ENCODE results near the gene IBSP. TPM values are rescaled to one million over a fixed set of nuclear protein-coding genes. Genes with fewer than 3 reads are reported as not detected.

The IBSP gene
- total RNA-seq, 4 donors from 2014 or later: not detected

DNA sequence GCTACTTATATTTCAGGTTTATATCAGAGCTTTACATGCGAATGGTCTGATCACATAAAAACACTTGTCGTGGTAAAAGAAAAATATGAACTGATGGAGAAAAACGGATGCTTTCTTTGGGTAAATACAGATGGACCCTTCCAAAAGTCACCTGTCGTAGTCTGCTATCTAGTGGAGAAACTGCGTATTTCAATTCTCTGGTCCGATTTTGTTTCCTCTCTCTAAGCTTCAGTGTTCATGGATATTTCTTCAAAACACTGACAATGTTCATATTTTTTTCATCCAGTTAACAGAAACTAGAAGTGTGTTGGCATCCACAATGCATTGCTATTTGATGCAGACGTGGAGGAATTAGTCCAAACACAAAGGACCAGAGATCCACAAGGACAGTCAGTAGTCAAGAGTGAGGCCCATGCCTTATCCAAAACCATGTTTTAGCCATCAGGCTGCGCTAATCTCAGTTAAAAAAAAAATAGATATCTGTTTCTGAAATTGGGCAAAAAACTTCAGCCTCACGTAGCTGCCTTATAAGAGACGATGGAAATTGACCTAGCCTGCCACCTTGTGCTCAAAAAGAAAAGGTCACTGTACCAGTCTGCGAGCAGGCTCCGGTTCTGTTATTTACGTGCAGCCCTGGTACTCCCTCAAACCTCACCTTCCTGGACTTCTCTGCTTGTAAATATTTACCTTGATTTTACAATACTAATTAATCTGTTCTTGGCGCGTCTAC, 49.4 kb downstream of the IBSP start:
- Histone ChIP-seq H3K36me3 (no peaks in the 10 kb centered on the region), H3K27ac (replicated peaks in 1 of 4) (peak overlapping the region in 2 of 4 donors; percentile 15 to 42), H3K4me3 (peak overlapping the region; percentile 27 to 44 (median 33)), H3K27me3 (no peaks in the 10 kb centered on the region), H3K9me3 (no peaks in the 10 kb centered on the region), H3K4me1 (peaks cover 1 to 13% (median 10%) of the 10 kb centered on the region in 4 donors)
- intact Hi-C loops (cut with DNase I): loop anchor here (5.0 to 10.0 kb wide), 3 partner anchors 384 to 911 kb away; partner anchors contain the start of gene AFF1
- DNase-seq (ENCODE audit: extremely low spot score): no peak
- TF ChIP-seq POLR2AphosphoS5 (IDR thresholded peaks at IDR 0.05): no peak
- peak; percentile 60 to 67 (median 63) for TF ChIP-seq CTCF (IDR thresholded peaks at IDR 0.05)
- TF ChIP-seq POLR2A (IDR thresholded peaks at IDR 0.05; ENCODE audit: low read depth): no peak
- 24% methylated on average over 15 of the region's 15 CpGs for WGBS

GRCh38 chr4:87849612-87850011, 50.3 kb downstream of the IBSP start:
- H3K4me1 ChIP-seq: peaks cover 0 to 13% (median 9%) of the 10 kb centered on the region in 4 donors
- TF ChIP-seq EP300 (IDR thresholded peaks at IDR 0.05) (no peak), CTCF (IDR thresholded peaks at IDR 0.05) (no peak), POLR2AphosphoS5 (IDR thresholded peaks at IDR 0.05) (no peak)
- H3K9me3 ChIP-seq: no peaks in the 10 kb centered on the region
- intact Hi-C loops (cut with DNase I): loop anchor here (5.0 to 10.0 kb wide), 3 partner anchors 385 to 912 kb away; partner anchors contain the start of gene AFF1
- WGBS: 65% methylated on average over 4 of the region's 4 CpGs
- H3K36me3 ChIP-seq: no peaks in the 10 kb centered on the region
- no peak for DNase-seq (ENCODE audit: extremely low spot score)
- H3K27ac ChIP-seq (replicated peaks in 1 of 4): no peak overlapping the region
- no peak overlapping the region for H3K4me3 ChIP-seq
- no peaks in the 10 kb centered on the region for H3K27me3 ChIP-seq

DNA sequence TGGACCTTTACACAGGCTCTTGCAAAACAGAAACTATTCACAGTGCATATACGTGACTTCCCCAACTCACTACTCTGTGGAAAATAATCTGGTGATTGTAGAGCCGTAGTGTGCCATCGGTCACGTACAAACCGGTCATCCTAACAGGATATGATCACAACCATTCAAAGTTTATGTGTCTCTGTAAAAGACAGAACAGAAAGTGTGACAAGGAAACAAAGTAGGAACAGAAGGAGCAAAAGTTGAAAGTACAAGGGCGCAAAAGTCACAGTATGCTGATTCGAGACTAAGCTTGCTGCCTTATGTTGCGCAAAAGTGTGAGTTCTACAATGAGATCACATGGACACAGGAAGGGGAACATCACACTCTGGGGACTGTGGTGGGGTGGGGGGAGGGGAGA, 52.0 kb downstream of the IBSP start:
- Histone ChIP-seq H3K36me3 (no peaks in the 10 kb centered on the region), H3K4me1 (peaks cover 0 to 13% (median 9%) of the 10 kb centered on the region in 4 donors), H3K4me3 (no peak overlapping the region), H3K27me3 (no peaks in the 10 kb centered on the region), H3K27ac (replicated peaks in 1 of 4) (no peak overlapping the region), H3K9me3 (no peaks in the 10 kb centered on the region)
- TF ChIP-seq EP300 (IDR thresholded peaks at IDR 0.05): no peak
- TF ChIP-seq CTCF (IDR thresholded peaks at IDR 0.05): no peak
- TF ChIP-seq POLR2AphosphoS5 (IDR thresholded peaks at IDR 0.05): no peak
- TF ChIP-seq POLR2A (IDR thresholded peaks at IDR 0.05; ENCODE audit: low read depth): no peak
- 84% methylated on average over 8 of the region's 8 CpGs for WGBS
- no peak for DNase-seq (ENCODE audit: extremely low spot score)
- intact Hi-C loops (cut with DNase I): no loop called here

- no peaks in the 10 kb centered on the region for H3K36me3 ChIP-seq
- no peak overlapping the region for H3K4me3 ChIP-seq
- peaks cover 0 to 13% (median 9%) of the 10 kb centered on the region in 4 donors for H3K4me1 ChIP-seq
- 84% methylated on average over 4 of the region's 4 CpGs for WGBS
- H3K27me3 ChIP-seq: no peaks in the 10 kb centered on the region
- intact Hi-C loops (cut with DNase I): loop anchor here (2.0 kb wide), 1 partner anchor 361 kb away; no protein-coding TSS in a partner anchor
- no peaks in the 10 kb centered on the region for H3K9me3 ChIP-seq
- DNase-seq (ENCODE audit: extremely low spot score): no peak
- no peak overlapping the region for H3K27ac ChIP-seq (replicated peaks in 1 of 4)
- no peak for TF ChIP-seq EP300 (IDR thresholded peaks at IDR 0.05)
- TF ChIP-seq POLR2A (IDR thresholded peaks at IDR 0.05; ENCODE audit: low read depth): no peak
- TF ChIP-seq POLR2AphosphoS5 (IDR thresholded peaks at IDR 0.05): no peak
- TF ChIP-seq CTCF (IDR thresholded peaks at IDR 0.05): no peak
These were observed 52.6 kb downstream of the IBSP start for GRCh38 chr4:87851953-87852352.
